Sigmoid colon (tissue), 4 donors: ENCODE results near the gene SGCE.

ENCODE experiments used
- CTCF ChIP-seq, 4 experiments: fragments of 450-650 bp in 3 of 4; fragments of 200-600 bp in 1 of 4; IDR thresholded peaks; one replicate each; pipeline ENCODE4 v1.5.1; 2016 to 2019; ENCODE audit warnings: antibody characterized with exemption in 4 of 4, mild to moderate bottlenecking in 3 of 4, moderate library complexity in 2 of 4
- EP300 ChIP-seq, 4 donors: sonication (generic); formaldehyde crosslinking; IDR thresholded peaks; one replicate each; pipeline ENCODE4 v1.6.1; 2017; ENCODE audit warnings: antibody characterized with exemption in 4 of 4
- POLR2A ChIP-seq, 2 donors: fragments of 450-650 bp; IDR thresholded peaks; one replicate each; pipeline ENCODE4 v1.6.1; 2016; ENCODE audit warnings: antibody characterized with exemption in 2 of 2, mild to moderate bottlenecking in 2 of 2, moderate library complexity in 2 of 2
- POLR2AphosphoS5 ChIP-seq, 4 donors: sonication (generic); formaldehyde crosslinking; IDR thresholded peaks; one replicate each; pipeline ENCODE4 v1.6.1; 2017; ENCODE audit warnings: antibody characterized with exemption in 4 of 4

GRCh38 chr7:94657771-94658693 is 2.1 kb upstream of the SGCE start:
- no peak for TF ChIP-seq POLR2A (IDR thresholded peaks at IDR 0.05)
- TF ChIP-seq CTCF (IDR thresholded peaks at IDR 0.05): no peak
- TF ChIP-seq EP300 (IDR thresholded peaks at IDR 0.05): no peak
- peak in 2 of 4 donors; percentile 10 to 69 for TF ChIP-seq POLR2AphosphoS5 (IDR thresholded peaks at IDR 0.05)
